Stimulated activated CD4-positive, alpha-beta T cell treated with anti-CD3 and anti-CD28 coated beads, TNF-alpha, amount 100 ng/mL, for 48 hours (primary cell): ENCODE measurements around the gene CAB39.

ENCODE experiments used
- DNase-seq, 3 donors: peaks; one replicate each; pipeline ENCODE4 v3.0.0-alpha.2; 2020; ENCODE audit warnings: low read depth in 3 of 3

CAB39 gene

GRCh38 chr2:230821261-230821990 is 108.8 kb downstream of the CAB39 start:
- DNase-seq, result no peak

- no peak for DNase-seq
These were observed 109.4 kb downstream of the CAB39 start for GRCh38 chr2:230821991-230822520.

- no peak for DNase-seq
These were observed 110.8 kb downstream of the CAB39 start for GRCh38 chr2:230823264-230823964.

GRCh38 chr2:230824406-230824978 is 111.8 kb downstream of the CAB39 start:
- peak in 2 of 3 donors; percentile 20 to 48 for DNase-seq

- no peak for DNase-seq
These were observed 112.7 kb downstream of the CAB39 start for GRCh38 chr2:230825354-230825753.

GRCh38 chr2:230827774-230828271 is 115.2 kb downstream of the CAB39 start:
- no peak for DNase-seq

GRCh38 chr2:230828272-230828961 is 115.8 kb downstream of the CAB39 start:
- peak in 1 of 3 donors; percentile 32 for DNase-seq

- no peak for DNase-seq
These were observed 116.7 kb downstream of the CAB39 start for GRCh38 chr2:230829293-230829692.

GRCh38 chr2:230829959-230830358 is 117.3 kb downstream of the CAB39 start:
- no peak for DNase-seq

- DNase-seq, result no peak
These were observed 117.8 kb downstream of the CAB39 start for GRCh38 chr2:230830428-230830827.

GRCh38 chr2:230840301-230840700 is 127.7 kb downstream of the CAB39 start:
- DNase-seq, result no peak

GRCh38 chr2:230842473-230842872 is 129.8 kb downstream of the CAB39 start:
- no peak for DNase-seq

GRCh38 chr2:230843132-230843531 is 130.5 kb downstream of the CAB39 start:
- no peak for DNase-seq

- no peak for DNase-seq
These were observed 133.7 kb downstream of the CAB39 start for GRCh38 chr2:230846360-230846759.

- DNase-seq, result peak; percentile 86 to 94 (median 89)
These were observed 135.3 kb downstream of the CAB39 start for GRCh38 chr2:230847883-230848388.

GRCh38 chr2:230849633-230850357 is 137.2 kb downstream of the CAB39 start:
- DNase-seq, result peak; percentile 62 to 65 (median 63)

- no peak for DNase-seq
These were observed 137.7 kb downstream of the CAB39 start for GRCh38 chr2:230850358-230850658.

- no peak for DNase-seq
These were observed 139.5 kb downstream of the CAB39 start for GRCh38 chr2:230852113-230852512.

GRCh38 chr2:230861552-230862255 is 149.1 kb downstream of the CAB39 start:
- DNase-seq, result no peak

- no peak for DNase-seq
These were observed 149.7 kb downstream of the CAB39 start for GRCh38 chr2:230862292-230862691.
